H1 (cell line): ENCODE results near the gene ALG1. TPM values are rescaled to one million over a fixed set of nuclear protein-coding genes. Genes with fewer than 3 reads are reported as not detected.
"Not testable (repeated sequence)": the region's sequence is repeated elsewhere in the genome, so short reads cannot be mapped to it uniquely, and the experiment has no call there.

ENCODE experiments used
- CTCF ChIA-PET: fragments of 300-600 bp; sonication (Branson Sonifier 250); formaldehyde crosslinking; loops from one replicate; lab custom pipeline; 2021; ENCODE audit not compliant: partially characterized antibody; lab: Charles Lee
- POLR2A ChIA-PET: fragments of 300-600 bp; sonication (Branson Sonifier 250); formaldehyde crosslinking; loops from one replicate; lab custom pipeline; 2021; ENCODE audit warnings: inconsistent platforms; ENCODE audit not compliant: partially characterized antibody; lab: Charles Lee
- DNase-seq, 2 experiments: peaks; one replicate each; pipeline versions ENCODE4 v3.0.0 to v3.0.0-alpha.2; 2010 to 2022; ENCODE audit warnings: low spot score in 2 of 2, low read depth in 1 of 2, mixed read lengths in 1 of 2
- FAIRE-seq: peaks from 2 replicates; lab custom pipeline; 2011; peaks lifted over from hg19 to GRCh38; lab: Jason Lieb, UNC
- H2AFZ ChIP-seq: 2 replicates; pipeline ENCODE4 v1.8.1; 2012; ENCODE audit warnings: low read length, inconsistent platforms
- H2AK5ac ChIP-seq: 2 replicates; pipeline ENCODE4 v1.6.1; 2013; ENCODE audit warnings: low read depth, low read length
- H2BK120ac ChIP-seq: replicated peaks from 2 replicates; pipeline ENCODE3; 2013; ENCODE audit warnings: low read depth, low read length, inconsistent platforms
- H2BK12ac ChIP-seq: 2 replicates; pipeline ENCODE4 v1.6.1; 2013; ENCODE audit warnings: low read depth, low read length
- H2BK15ac ChIP-seq: 2 replicates; pipeline ENCODE4 v1.6.1; 2013; ENCODE audit warnings: low read length
- H2BK20ac ChIP-seq: 2 replicates; pipeline ENCODE4 v1.6.1; 2013; ENCODE audit warnings: low read length
- H2BK5ac ChIP-seq: 2 replicates; pipeline ENCODE4 v1.6.1; 2013; ENCODE audit warnings: low read depth, low read length
- H3K14ac ChIP-seq: 2 replicates; pipeline ENCODE4 v1.6.1; 2013; ENCODE audit warnings: inconsistent platforms; ENCODE audit not compliant: insufficient read length
- H3K18ac ChIP-seq: 2 replicates; pipeline ENCODE4 v1.6.1; 2013; ENCODE audit warnings: low read length; ENCODE audit errors: extremely low read depth
- H3K23ac ChIP-seq: 2 replicates; pipeline ENCODE4 v1.6.1; 2013; ENCODE audit warnings: inconsistent platforms; ENCODE audit not compliant: insufficient read length
- H3K23me2 ChIP-seq: 2 replicates; pipeline ENCODE4 v1.6.1; 2013; ENCODE audit warnings: low read depth, low read length
- H3K27ac ChIP-seq: 2 replicates; pipeline ENCODE4 v1.6.1; 2011; ENCODE audit warnings: low read depth, low read length, inconsistent platforms
- H3K27me3 ChIP-seq, 4 experiments: replicated peaks in 1 of 4; 1 replicate in 1 of 4; 2 replicates in 3 of 4; pipeline versions ENCODE4 v1.6.1 to v1.8.1; 2011 to 2013; ENCODE audit warnings: low read length in 3 of 4, mild to moderate bottlenecking in 3 of 4, inconsistent platforms in 2 of 4, mixed read lengths in 2 of 4, moderate library complexity in 1 of 4; ENCODE audit not compliant: control insufficient read depth in 3 of 4, insufficient read depth in 3 of 4; ENCODE audit errors: extremely low read depth in 1 of 4
- H3K36me3 ChIP-seq, 4 experiments: 2 replicates each; pipeline versions ENCODE4 v1.6.1 to v1.8.1; 2011 to 2013; ENCODE audit warnings: mild to moderate bottlenecking in 4 of 4, low read length in 3 of 4, moderate library complexity in 2 of 4, control low read depth in 1 of 4, inconsistent platforms in 1 of 4; ENCODE audit not compliant: insufficient read depth in 4 of 4, control insufficient read depth in 2 of 4
- H3K4ac ChIP-seq: replicated peaks from 2 replicates; pipeline ENCODE3; 2013; ENCODE audit warnings: low read length, low read depth, mixed read lengths, inconsistent platforms; ENCODE audit not compliant: insufficient read length
- H3K4me1 ChIP-seq, 4 experiments: replicated peaks in 1 of 4; 1 replicate in 1 of 4; 2 replicates in 3 of 4; pipeline versions ENCODE4 v1.6.1 to v1.8.1; 2011 to 2013; ENCODE audit warnings: low read length in 3 of 4, inconsistent platforms in 2 of 4, mixed read lengths in 1 of 4; ENCODE audit not compliant: insufficient read depth in 4 of 4, control insufficient read depth in 3 of 4
- H3K4me2 ChIP-seq, 2 experiments: 2 replicates each; pipeline versions ENCODE4 v1.6.1 to v1.8.1; 2011 to 2013; ENCODE audit warnings: low read depth in 2 of 2, low read length in 2 of 2, control low read depth in 1 of 2, inconsistent platforms in 1 of 2, mild to moderate bottlenecking in 1 of 2; ENCODE audit not compliant: insufficient read depth in 1 of 2
- H3K4me3 ChIP-seq, 4 experiments: fragments of 200-600, 300-600 bp in 1 of 4; sonication (generic), shearing (Covaris generic), sonication (Bioruptor Twin) in 1 of 4; 2 replicates each; pipeline versions ENCODE4 v1.5.1 to v1.8.1; 2011 to 2016; ENCODE audit warnings: low read length in 4 of 4, low read depth in 3 of 4, control low read depth in 2 of 4, inconsistent platforms in 2 of 4, mild to moderate bottlenecking in 2 of 4, mixed read lengths in 1 of 4, moderate library complexity in 1 of 4; ENCODE audit not compliant: insufficient read depth in 2 of 4; ENCODE audit errors: extremely low read depth in 1 of 4
- H3K56ac ChIP-seq: replicated peaks from 2 replicates; pipeline ENCODE3; 2013; ENCODE audit warnings: low read depth, mild to moderate bottlenecking, mixed read lengths, low read length, inconsistent platforms; ENCODE audit not compliant: insufficient read length
- H3K79me1 ChIP-seq: 2 replicates; pipeline ENCODE4 v1.6.1; 2013; ENCODE audit warnings: low read depth, low read length, control low read depth
- H3K79me2 ChIP-seq, 2 experiments: 2 replicates each; pipeline versions ENCODE4 v1.6.1 to v1.8.1; 2012 to 2013; ENCODE audit warnings: low read length in 2 of 2, mild to moderate bottlenecking in 2 of 2, inconsistent platforms in 1 of 2; ENCODE audit not compliant: insufficient read depth in 2 of 2, control insufficient read depth in 1 of 2
- H3K9ac ChIP-seq, 4 experiments: replicated peaks in 1 of 4; 1 replicate in 1 of 4; 2 replicates in 3 of 4; pipeline versions ENCODE4 v1.6.1 to v1.8.1; 2011 to 2013; ENCODE audit warnings: low read depth in 3 of 4, low read length in 3 of 4, control low read depth in 2 of 4, mild to moderate bottlenecking in 2 of 4, moderate library complexity in 2 of 4, inconsistent platforms in 1 of 4; ENCODE audit errors: extremely low read depth in 1 of 4
- H3K9me3 ChIP-seq, 2 experiments: 2 replicates each; pipeline versions ENCODE4 v1.6.1 to v1.8.1; 2012 to 2013; ENCODE audit warnings: mild to moderate bottlenecking in 2 of 2, moderate library complexity in 2 of 2, control low read depth in 1 of 2, inconsistent platforms in 1 of 2, low read depth in 1 of 2, low read length in 1 of 2, mixed read lengths in 1 of 2; ENCODE audit not compliant: insufficient read depth in 2 of 2
- H4K20me1 ChIP-seq, 2 experiments: replicated peaks in 1 of 2; 2 replicates each; pipeline versions ENCODE3 to v1.8.1; 2011 to 2013; ENCODE audit warnings: inconsistent platforms in 2 of 2, low read length in 2 of 2, mild to moderate bottlenecking in 1 of 2; ENCODE audit not compliant: insufficient read depth in 2 of 2, control insufficient read depth in 1 of 2
- H4K5ac ChIP-seq: 2 replicates; pipeline ENCODE4 v1.6.1; 2013; ENCODE audit warnings: low read length, low read depth, mixed read lengths, inconsistent platforms; ENCODE audit not compliant: insufficient read length
- H4K8ac ChIP-seq: 2 replicates; pipeline ENCODE4 v1.8.0; 2013; ENCODE audit warnings: mild to moderate bottlenecking, moderate library complexity, low read length, inconsistent platforms; ENCODE audit not compliant: insufficient read depth; ENCODE audit errors: extremely low read depth
- H4K91ac ChIP-seq: replicated peaks from 2 replicates; pipeline ENCODE3; 2013; ENCODE audit warnings: low read length, mixed read lengths, inconsistent platforms; ENCODE audit not compliant: insufficient read length
- WGBS, 2 experiments: shearing (Covaris generic) in 1 of 2; methylation state at CpG; one replicate each; pipeline versions ENCODE4 v1.1.6 to v1.1.7; 2013 to 2015; ENCODE audit warnings: low lambda C conversion rate in 2 of 2, mixed read lengths in 2 of 2, inconsistent platforms in 1 of 2, low coverage in 1 of 2, missing lambda C conversion rate in 1 of 2; ENCODE audit not compliant: insufficient replicate concordance in 2 of 2, insufficient coverage in 1 of 2, insufficient read length in 1 of 2; ENCODE audit errors: extremely low coverage in 1 of 2, missing lambda C conversion rate in 1 of 2; 5-methylcytosine and 5-hydroxymethylcytosine counted together
- polyA plus RNA-seq, 7 experiments: library from polyadenylated mRNA; depleted of rRNA in 3 of 7; stranded (reverse) in 5 of 7; unstranded in 2 of 7; fragments of >200 nt in 5 of 7; fragments of 200-250 nt in 2 of 7; gene quantifications; 1 replicate in 5 of 7; 2 replicates in 1 of 7; 4 replicates in 1 of 7; pipeline versions ENCODE4 v1.2.1 to v1.2.3, GENCODE V29; 2011 to 2013; ENCODE audit warnings: missing spikeins in 2 of 7, mixed read lengths in 2 of 7
- total RNA-seq: library from RNA; stranded (reverse); fragmentation: NEBNext Ultra II Directional; extraction: Animal tissue kit (Norgen Biotek cat#: 25700); gene quantifications from 2 replicates; pipeline ENCODE4 v1.2.1, GENCODE V29; 2021

Gene ALG1
- total and polyA plus RNA-seq, 2 of the 8 experiments (the other 6 are each of a cell fraction or from before 2014, with no cell fraction given) = 34.8 to 46.5 TPM

- FAIRE-seq, H3K18ac ChIP-seq, H2AFZ ChIP-seq, H2BK120ac ChIP-seq, H4K5ac ChIP-seq, H4K91ac ChIP-seq, H3K4me2 ChIP-seq, H2BK20ac ChIP-seq, H4K20me1 ChIP-seq, H3K9ac ChIP-seq, H3K27ac ChIP-seq, H3K23ac ChIP-seq, H3K9me3 ChIP-seq, DNase-seq, H3K79me2 ChIP-seq, H3K56ac ChIP-seq, H3K14ac ChIP-seq, H2BK5ac ChIP-seq, H4K8ac ChIP-seq, H3K27me3 ChIP-seq, H3K23me2 ChIP-seq, H3K4ac ChIP-seq, H2BK12ac ChIP-seq, H2BK15ac ChIP-seq, H2AK5ac ChIP-seq, H3K4me1 ChIP-seq, H3K79me1 ChIP-seq, H3K4me3 ChIP-seq: not testable (repeated sequence)
- 92% methylated on average over 11 of the region's 11 CpGs; no CpG with 5 or more reads in 1 of the 2 experiments for WGBS, 2 experiments
- H3K36me3 ChIP-seq = peaks cover 4 to 30% (median 7%) of the 10 kb centered on the region in 4 experiments; a peak in 5 of 8 replicates
- ChIA-PET POLR2A (interaction anchor here (0.6 to 1.8 kb wide), 4 partner anchors 11 to 64 kb away, joined by 3 to 8 read pairs (median 3); no protein-coding TSS in a partner anchor), CTCF (interaction anchor here (0.6 to 27.9 kb wide), 5 partner anchors 8 to 109 kb away, joined by 4 to 625 read pairs (median 5); partner anchors contain the start of gene C16orf89)
These were observed 14.1 kb downstream of the ALG1 start for GRCh38 chr16:5085716-5086115.
